Neuronal stem cell (in vitro differentiated cells): Measurements from ENCODE around the gene MTA3.

Experiments used
- DNase-seq: peaks from one replicate; pipeline ENCODE4 v3.0.0-alpha.2; 2013; ENCODE audit warnings: low spot score
- H2AFZ ChIP-seq: one replicate; pipeline ENCODE4 v1.6.1; 2013; ENCODE audit warnings: mild to moderate bottlenecking, low read length, inconsistent platforms
- H2AK5ac ChIP-seq: 2 replicates; pipeline ENCODE4 v1.6.1; 2013; ENCODE audit warnings: low read depth, mild to moderate bottlenecking, inconsistent platforms, low read length, moderate library complexity, mixed read lengths
- H2BK120ac ChIP-seq: 2 replicates; pipeline ENCODE4 v1.6.1; 2013; ENCODE audit warnings: low read depth, mild to moderate bottlenecking, inconsistent platforms, low read length, moderate library complexity, mixed read lengths
- H2BK12ac ChIP-seq: one replicate; pipeline ENCODE4 v1.6.1; 2013; ENCODE audit warnings: low read length, inconsistent platforms
- H2BK15ac ChIP-seq: 2 replicates; pipeline ENCODE4 v1.6.1; 2013; ENCODE audit warnings: mild to moderate bottlenecking, low read length, inconsistent platforms, mixed read lengths
- H2BK5ac ChIP-seq: one replicate; pipeline ENCODE4 v1.6.1; 2013; ENCODE audit warnings: inconsistent platforms, mild to moderate bottlenecking, low read length, moderate library complexity
- H3K14ac ChIP-seq: one replicate; pipeline ENCODE4 v1.6.1; 2013; ENCODE audit warnings: low read length, inconsistent platforms
- H3K18ac ChIP-seq: 2 replicates; pipeline ENCODE4 v1.6.1; 2013; ENCODE audit warnings: low read length, inconsistent platforms
- H3K23ac ChIP-seq: 2 replicates; pipeline ENCODE4 v1.6.1; 2013; ENCODE audit warnings: low read depth, mild to moderate bottlenecking, mixed read lengths, low read length, inconsistent platforms; ENCODE audit not compliant: poor library complexity
- H3K27ac ChIP-seq: replicated peaks from 3 replicates; pipeline ENCODE4 v1.5.1; 2013; ENCODE audit warnings: low read length, inconsistent platforms
- H3K27me3 ChIP-seq, 3 experiments: 2 replicates each; pipeline ENCODE4 v1.6.1; 2013; ENCODE audit warnings: low read length in 3 of 3, mild to moderate bottlenecking in 2 of 3, inconsistent platforms in 1 of 3, low read depth in 1 of 3, mixed read lengths in 1 of 3, moderate library complexity in 1 of 3; ENCODE audit not compliant: control insufficient read depth in 3 of 3, insufficient read depth in 3 of 3
- H3K36me3 ChIP-seq, 2 donors: replicated peaks in 1 of 2; 2 replicates each; pipeline ENCODE4 v1.6.1; 2013; ENCODE audit warnings: low read length in 2 of 2; ENCODE audit not compliant: control insufficient read depth in 2 of 2, insufficient read depth in 2 of 2
- H3K4ac ChIP-seq: 2 replicates; pipeline ENCODE4 v1.6.1; 2013; ENCODE audit warnings: inconsistent platforms, mild to moderate bottlenecking, low read length, moderate library complexity
- H3K4me1 ChIP-seq, 2 donors: 1 replicate in 1 of 2; 2 replicates in 1 of 2; pipeline ENCODE4 v1.6.1; 2013; ENCODE audit warnings: low read length in 2 of 2, low read depth in 1 of 2; ENCODE audit not compliant: control insufficient read depth in 2 of 2, insufficient read depth in 1 of 2
- H3K4me2 ChIP-seq: one replicate; pipeline ENCODE4 v1.6.1; 2013; ENCODE audit warnings: mild to moderate bottlenecking, low read length, inconsistent platforms; ENCODE audit not compliant: insufficient read depth, poor library complexity, severe bottlenecking
- H3K4me3 ChIP-seq, 2 donors: 2 replicates each; pipeline ENCODE4 v1.5.1; 2013; ENCODE audit warnings: low read length in 2 of 2, mild to moderate bottlenecking in 2 of 2, inconsistent platforms in 1 of 2, moderate library complexity in 1 of 2
- H3K79me1 ChIP-seq: one replicate; pipeline ENCODE4 v1.6.1; 2013; ENCODE audit warnings: low read depth, mild to moderate bottlenecking, inconsistent platforms, low read length, moderate library complexity
- H3K9ac ChIP-seq: one replicate; pipeline ENCODE4 v1.6.1; 2013; ENCODE audit warnings: mild to moderate bottlenecking, low read depth, low read length, inconsistent platforms; ENCODE audit not compliant: poor library complexity
- H3K9me3 ChIP-seq, 2 donors: replicated peaks in 1 of 2; 2 replicates each; pipeline versions ENCODE3 to v1.6.1; 2013; ENCODE audit warnings: low read length in 2 of 2, mild to moderate bottlenecking in 2 of 2, inconsistent platforms in 1 of 2, low read depth in 1 of 2, mixed read lengths in 1 of 2, moderate library complexity in 1 of 2; ENCODE audit not compliant: control insufficient read depth in 2 of 2, insufficient read depth in 1 of 2
- H4K8ac ChIP-seq: one replicate; pipeline ENCODE4 v1.6.1; 2013; ENCODE audit warnings: low read depth, mild to moderate bottlenecking, inconsistent platforms, low read length, moderate library complexity
- H4K91ac ChIP-seq: one replicate; pipeline ENCODE4 v1.6.1; 2013; ENCODE audit warnings: low read length, low read depth, mild to moderate bottlenecking, inconsistent platforms; ENCODE audit not compliant: poor library complexity
- WGBS, 2 donors: extraction: QIAGEN DNeasy Blood & Tissue Kit; methylation state at CpG; one replicate each; pipeline ENCODE4 v1.1.7; 2013; ENCODE audit warnings: missing lambda C conversion rate in 2 of 2, mixed read lengths in 1 of 2; ENCODE audit not compliant: insufficient read length in 2 of 2, insufficient replicate concordance in 1 of 2; ENCODE audit errors: extremely low coverage in 2 of 2; 5-methylcytosine and 5-hydroxymethylcytosine counted together

The MTA3 gene

DNA sequence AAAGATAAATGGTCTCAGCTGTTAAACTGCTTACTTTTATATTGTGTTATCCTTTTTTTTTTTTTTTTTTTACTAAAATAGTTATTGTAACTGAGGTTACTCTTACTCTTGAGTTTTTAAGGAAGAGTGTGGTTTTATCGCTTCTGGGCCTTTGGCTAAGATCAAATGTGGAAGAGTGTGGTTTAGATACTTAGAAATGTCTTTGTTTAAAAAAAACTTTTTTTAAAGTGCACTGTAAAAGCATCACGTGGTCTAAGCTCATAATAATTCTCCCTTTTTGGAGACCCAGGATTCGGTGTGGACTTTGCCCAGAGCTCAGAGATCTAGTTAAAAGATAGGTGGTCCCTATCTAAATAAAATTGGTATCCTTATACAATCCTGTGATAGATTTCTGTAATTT lies 207.4 kb downstream of the MTA3 start:
- no peak overlapping the region for H4K91ac ChIP-seq
- H3K36me3 ChIP-seq: no peaks in the 10 kb centered on the region
- no peak overlapping the region for H3K14ac ChIP-seq
- no peak overlapping the region for H3K4me3 ChIP-seq
- H3K23ac ChIP-seq: no peak overlapping the region
- H2BK5ac ChIP-seq: no peak overlapping the region
- H3K27ac ChIP-seq: no peak overlapping the region
- no peak overlapping the region for H3K18ac ChIP-seq
- H3K4me2 ChIP-seq: no peak overlapping the region
- H2BK12ac ChIP-seq: no peak overlapping the region
- H3K4me1 ChIP-seq: no peaks in the 10 kb centered on the region
- no peak overlapping the region for H2BK15ac ChIP-seq
- no peak for DNase-seq
- no peaks in the 10 kb centered on the region for H3K27me3 ChIP-seq
- no peak overlapping the region for H3K9ac ChIP-seq
- H4K8ac ChIP-seq: no peak overlapping the region
- no CpG with 5 or more reads among the region's 3 CpGs for WGBS, 2 donors
- H2AK5ac ChIP-seq: no peak overlapping the region
- H2BK120ac ChIP-seq: no peak overlapping the region
- no peaks in the 10 kb centered on the region for H3K79me1 ChIP-seq
- H2AFZ ChIP-seq: no peak overlapping the region
- peaks cover 0 to 9% of the 10 kb centered on the region in 2 donors for H3K9me3 ChIP-seq
- no peak overlapping the region for H3K4ac ChIP-seq

DNA sequence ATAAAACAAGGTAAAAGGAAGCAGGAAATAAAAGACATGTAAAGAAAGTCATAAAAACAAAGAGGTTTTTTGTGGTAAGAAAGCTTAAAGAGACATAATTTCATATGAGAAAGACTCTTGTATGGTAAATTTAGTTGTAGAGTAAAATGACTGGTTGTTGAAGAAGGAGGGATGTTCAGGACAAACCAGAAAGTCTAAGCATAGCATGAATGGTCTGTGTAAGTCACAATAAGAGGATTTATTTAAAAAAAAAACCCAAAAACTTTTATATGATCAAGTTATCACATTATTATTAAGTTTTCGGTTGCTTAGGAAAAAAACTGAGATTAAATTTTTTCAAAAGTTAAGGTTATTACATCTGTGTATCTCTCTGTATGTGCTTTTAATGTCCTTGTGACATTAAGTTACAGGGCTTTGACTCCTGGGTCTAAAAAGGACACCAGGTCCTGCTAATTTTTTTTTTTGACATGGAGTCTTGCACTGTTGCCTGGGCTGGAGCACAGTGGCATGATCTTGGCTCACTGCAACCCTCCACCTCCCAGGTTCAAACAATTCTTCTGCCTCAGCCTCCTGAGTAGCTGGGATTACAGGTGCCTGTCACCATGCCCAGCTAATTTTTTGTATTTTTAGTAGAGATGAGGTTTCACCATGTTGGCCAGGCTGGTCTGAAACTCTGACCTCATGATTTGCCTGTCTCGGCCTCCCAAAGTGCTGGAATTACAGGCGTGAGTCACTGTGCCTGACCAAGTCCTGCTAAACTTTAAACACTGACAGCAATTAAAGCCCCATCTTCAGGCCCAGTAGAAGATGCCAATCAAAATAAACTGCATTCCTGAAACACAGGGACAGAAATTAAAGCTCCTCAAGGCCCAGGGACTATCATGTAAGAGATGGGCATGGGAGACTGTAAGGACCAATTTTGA lies 209.7 kb downstream of the MTA3 start:
- H3K23ac ChIP-seq: no peak overlapping the region
- no peak overlapping the region for H3K4ac ChIP-seq
- H3K9me3 ChIP-seq: peaks cover 2 to 12% of the 10 kb centered on the region in 2 donors
- no peak overlapping the region for H2AK5ac ChIP-seq
- WGBS, 2 donors: no CpG with 5 or more reads among the region's 3 CpGs
- H4K8ac ChIP-seq: no peak overlapping the region
- H3K4me3 ChIP-seq: no peak overlapping the region
- H2AFZ ChIP-seq: no peak overlapping the region
- no peaks in the 10 kb centered on the region for H3K4me1 ChIP-seq
- H2BK12ac ChIP-seq: no peak overlapping the region
- H3K14ac ChIP-seq: no peak overlapping the region
- H3K27me3 ChIP-seq: no peaks in the 10 kb centered on the region
- no peaks in the 10 kb centered on the region for H3K36me3 ChIP-seq
- no peak overlapping the region for H2BK120ac ChIP-seq
- no peak overlapping the region for H2BK15ac ChIP-seq
- no peaks in the 10 kb centered on the region for H3K79me1 ChIP-seq
- H4K91ac ChIP-seq: no peak overlapping the region
- H3K4me2 ChIP-seq: no peak overlapping the region
- DNase-seq: no peak
- no peak overlapping the region for H3K18ac ChIP-seq
- H3K27ac ChIP-seq: no peak overlapping the region
- no peak overlapping the region for H3K9ac ChIP-seq
- H2BK5ac ChIP-seq: no peak overlapping the region

DNA sequence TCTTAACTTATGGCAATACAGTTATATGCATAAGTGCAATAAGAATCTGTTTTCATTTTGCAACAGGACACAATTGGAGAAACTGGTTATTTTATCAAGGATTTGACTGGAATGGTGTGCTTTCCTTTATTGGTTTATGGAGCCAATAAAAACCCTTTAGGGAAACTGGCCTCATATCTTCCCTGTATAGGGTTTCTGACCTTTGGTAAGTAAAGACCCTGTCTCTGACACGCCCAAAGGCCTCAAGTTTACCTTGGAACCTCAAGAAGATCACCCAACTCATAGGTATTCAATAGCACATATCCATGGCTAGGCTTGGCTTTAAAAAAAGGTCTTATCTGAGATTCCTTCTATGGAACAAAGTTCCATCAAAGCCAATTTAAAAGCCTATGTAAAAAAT lies 212.7 kb downstream of the MTA3 start:
- WGBS, 2 donors: no CpG with 5 or more reads among the region's 1 CpG
- peaks cover 2 to 12% of the 10 kb centered on the region in 2 donors for H3K9me3 ChIP-seq
- H3K27ac ChIP-seq: no peak overlapping the region
- no peak overlapping the region for H4K8ac ChIP-seq
- H2BK15ac ChIP-seq: no peak overlapping the region
- H3K14ac ChIP-seq: no peak overlapping the region
- H2AK5ac ChIP-seq: no peak overlapping the region
- H4K91ac ChIP-seq: no peak overlapping the region
- H3K4me1 ChIP-seq: peaks cover 2 to 6% of the 10 kb centered on the region in 2 donors
- DNase-seq: no peak
- H3K4ac ChIP-seq: no peak overlapping the region
- no peak overlapping the region for H3K9ac ChIP-seq
- no peak overlapping the region for H3K4me3 ChIP-seq
- H3K27me3 ChIP-seq: no peaks in the 10 kb centered on the region
- no peak overlapping the region for H2BK5ac ChIP-seq
- no peak overlapping the region for H3K18ac ChIP-seq
- H3K36me3 ChIP-seq: no peaks in the 10 kb centered on the region
- H3K4me2 ChIP-seq: no peak overlapping the region
- no peak overlapping the region for H2BK12ac ChIP-seq
- H3K23ac ChIP-seq: no peak overlapping the region
- H2AFZ ChIP-seq: no peak overlapping the region
- no peak overlapping the region for H2BK120ac ChIP-seq
- H3K79me1 ChIP-seq: no peaks in the 10 kb centered on the region

DNA sequence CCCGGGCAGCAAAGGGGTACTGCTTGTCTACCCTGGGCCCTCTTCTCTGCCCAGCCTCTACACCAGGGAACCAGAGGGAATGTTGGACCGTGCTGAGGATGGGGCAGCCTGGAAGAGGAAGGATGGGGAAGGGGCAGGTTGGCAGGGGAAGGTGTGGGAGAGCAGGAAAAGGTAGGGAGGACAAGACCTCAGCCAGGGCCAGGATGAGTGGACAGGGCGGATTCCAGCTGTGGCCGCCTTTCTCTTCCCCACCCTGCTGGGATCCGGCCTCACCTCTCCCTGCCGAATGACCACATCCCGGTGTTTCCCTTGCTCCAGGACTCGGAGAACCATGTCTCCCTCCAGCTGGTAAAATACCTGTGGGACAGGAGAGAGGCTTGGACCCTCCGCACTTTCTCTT lies 215.1 kb downstream of the MTA3 start:
- H3K18ac ChIP-seq: no peak overlapping the region
- no peak overlapping the region for H2AFZ ChIP-seq
- H2BK12ac ChIP-seq: no peak overlapping the region
- peaks cover 2 to 6% of the 10 kb centered on the region in 2 donors for H3K9me3 ChIP-seq
- no peaks in the 10 kb centered on the region for H3K27me3 ChIP-seq
- peak overlapping the region; percentile 40 for H2AK5ac ChIP-seq
- WGBS, 2 donors: no CpG with 5 or more reads among the region's 9 CpGs
- H2BK120ac ChIP-seq: no peak overlapping the region
- H2BK15ac ChIP-seq: peak overlapping the region; percentile 27
- H2BK5ac ChIP-seq: peak overlapping the region; percentile 18
- DNase-seq: no peak
- H4K91ac ChIP-seq: no peak overlapping the region
- H3K4me3 ChIP-seq: no peak overlapping the region
- H3K14ac ChIP-seq: no peak overlapping the region
- H3K36me3 ChIP-seq: no peaks in the 10 kb centered on the region
- H3K9ac ChIP-seq: no peak overlapping the region
- H3K4me2 ChIP-seq: no peak overlapping the region
- H3K23ac ChIP-seq: no peak overlapping the region
- H3K79me1 ChIP-seq: no peaks in the 10 kb centered on the region
- no peak overlapping the region for H3K27ac ChIP-seq
- peaks cover 7 to 10% of the 10 kb centered on the region in 2 donors for H3K4me1 ChIP-seq
- no peak overlapping the region for H4K8ac ChIP-seq
- H3K4ac ChIP-seq: no peak overlapping the region
